LNCaP clone FGC (cell line): ENCODE measurements around the gene HSDL1.

Source experiments
- DNase-seq: peaks from one replicate; pipeline ENCODE4 v3.0.0-alpha.2; 2011; ENCODE audit warnings: low read depth
- H3K4me3 ChIP-seq: 2 replicates; pipeline ENCODE4 v1.5.1; 2011; ENCODE audit warnings: mild to moderate bottlenecking, low read depth, low read length, control low read depth
- CTCF ChIP-seq: IDR thresholded peaks from 2 replicates; pipeline ENCODE4 v1.5.1; 2012; ENCODE audit warnings: mild to moderate bottlenecking; ENCODE audit not compliant: control insufficient read depth, insufficient read depth; ENCODE audit errors: extremely low read depth

The HSDL1 gene

GRCh38 chr16:84144859-84145639, at the start of gene HSDL1, which contains the start of gene DNAAF1:
Gene HSDL1, minus strand, starts transcription at chr16:84145177. Its CDS starts 13,856 bp downstream, at chr16:84131321.
Gene DNAAF1, plus strand, starts transcription at chr16:84145308. Its CDS starts 133 bp downstream, at chr16:84145441.
- DNase-seq, result peak; percentile 26
- 0 out of 2 replicates have a peak, but pooled peaks have one; percentile 18 for TF ChIP-seq CTCF
- peak within 1 kb of the TSS; percentile 84 for H3K4me3 ChIP-seq

GRCh38 chr16:84194018-84194417, 49.0 kb upstream of the HSDL1 start:
- H3K4me3 ChIP-seq, result no peak overlapping the region
- no peak for DNase-seq
- TF ChIP-seq CTCF, result no peak

- TF ChIP-seq CTCF, result no peak
- no peak overlapping the region for H3K4me3 ChIP-seq
- no peak for DNase-seq
These were observed 48.5 kb upstream of the HSDL1 start for GRCh38 chr16:84193480-84193879.

- no peak for TF ChIP-seq CTCF
- DNase-seq, result no peak
- H3K4me3 ChIP-seq, result no peak overlapping the region
These were observed 46.5 kb upstream of the HSDL1 start for GRCh38 chr16:84191466-84191865.

GRCh38 chr16:84190731-84191388, 45.9 kb upstream of the HSDL1 start, which contains the start of gene ADAD2:
Gene ADAD2, plus strand, starts transcription at chr16:84191157. Its CDS starts 74 bp downstream, at chr16:84191231.
- H3K4me3 ChIP-seq, result no peak within 1 kb of the TSS
- no peak for DNase-seq
- TF ChIP-seq CTCF, result no peak

- H3K4me3 ChIP-seq, result peak within 1 kb of the TSS; percentile 100
- DNase-seq, result peak; percentile 75
- TF ChIP-seq CTCF, result peak; percentile 93
These were observed 41.9 kb upstream of the HSDL1 start, which contains the start of gene TAF1C for GRCh38 chr16:84186685-84187437. Gene TAF1C, minus strand, starts transcription at chr16:84187057. Its CDS starts 2,069 bp downstream, at chr16:84184988.
